Hepatocyte (in vitro differentiated cells): ENCODE measurements around the gene ZFX.

Experiments used
- EZH2 ChIP-seq: fragments of 200-600 bp; sonication (generic); IDR thresholded peaks from 2 replicates; pipeline ENCODE4 v1.6.1; 2016; ENCODE audit warnings: antibody characterized with exemption, mild to moderate bottlenecking, borderline replicate concordance
- EZH2phosphoT487 ChIP-seq: fragments of 200-600 bp; sonication (generic); IDR thresholded peaks from one replicate; pipeline ENCODE4 v1.6.1; 2018; ENCODE audit warnings: antibody characterized with exemption, mild to moderate bottlenecking, low read depth, moderate library complexity; ENCODE audit not compliant: unreplicated experiment, severe bottlenecking
- TF ChIP-seq, protein P1 (sequence below): fragments of 200-600 bp; sonication (generic); IDR thresholded peaks from 2 replicates; pipeline ENCODE4 v1.5.1; 2016; ENCODE audit warnings: antibody characterized with exemption, mild to moderate bottlenecking; ENCODE audit not compliant: poor library complexity

DNA sequence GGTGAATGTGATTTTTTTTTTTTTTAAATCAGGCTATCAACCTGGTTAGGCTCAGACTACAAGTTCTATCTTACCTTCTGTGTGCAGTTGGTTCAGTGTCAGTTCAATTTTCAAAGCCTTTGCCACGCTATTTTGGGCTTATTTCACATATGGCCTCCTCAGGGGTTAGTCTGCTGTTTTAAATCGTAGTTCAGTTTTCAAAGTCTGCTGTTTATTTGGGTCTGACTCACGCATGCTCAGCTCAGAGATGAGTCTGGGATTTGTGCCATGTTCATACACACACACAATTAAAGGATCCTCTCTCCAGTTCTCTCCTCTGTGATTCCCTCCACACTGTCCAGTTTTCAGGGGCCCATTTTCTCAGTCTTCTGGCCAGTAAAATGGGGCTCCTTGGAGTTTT, 32.3 kb upstream of the ZFX start:
- TF ChIP-seq, protein P1, sequence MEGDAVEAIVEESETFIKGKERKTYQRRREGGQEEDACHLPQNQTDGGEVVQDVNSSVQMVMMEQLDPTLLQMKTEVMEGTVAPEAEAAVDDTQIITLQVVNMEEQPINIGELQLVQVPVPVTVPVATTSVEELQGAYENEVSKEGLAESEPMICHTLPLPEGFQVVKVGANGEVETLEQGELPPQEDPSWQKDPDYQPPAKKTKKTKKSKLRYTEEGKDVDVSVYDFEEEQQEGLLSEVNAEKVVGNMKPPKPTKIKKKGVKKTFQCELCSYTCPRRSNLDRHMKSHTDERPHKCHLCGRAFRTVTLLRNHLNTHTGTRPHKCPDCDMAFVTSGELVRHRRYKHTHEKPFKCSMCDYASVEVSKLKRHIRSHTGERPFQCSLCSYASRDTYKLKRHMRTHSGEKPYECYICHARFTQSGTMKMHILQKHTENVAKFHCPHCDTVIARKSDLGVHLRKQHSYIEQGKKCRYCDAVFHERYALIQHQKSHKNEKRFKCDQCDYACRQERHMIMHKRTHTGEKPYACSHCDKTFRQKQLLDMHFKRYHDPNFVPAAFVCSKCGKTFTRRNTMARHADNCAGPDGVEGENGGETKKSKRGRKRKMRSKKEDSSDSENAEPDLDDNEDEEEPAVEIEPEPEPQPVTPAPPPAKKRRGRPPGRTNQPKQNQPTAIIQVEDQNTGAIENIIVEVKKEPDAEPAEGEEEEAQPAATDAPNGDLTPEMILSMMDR, result no peak
- no peak for TF ChIP-seq EZH2
- no peak for TF ChIP-seq EZH2phosphoT487
